UCSD-AML1 (cell line): ENCODE measurements around the gene PTCHD1.
A peak's percentile ranks its signal among the peaks of the same experiment; 100 is the strongest.

Experiments used
- DNase-seq: peaks from one replicate; lab custom pipeline; 2025; ENCODE audit not compliant: unreplicated experiment; lab: John Stamatoyannopoulos, UW

PTCHD1 gene

GRCh38 chrX:23334848-23335599 lies at the start of gene PTCHD1:
TSS of gene PTCHD1 (plus strand) at chrX:23334849. CDS start at chrX:23334876, 27 bp downstream.
- DNase-seq: no peak

GRCh38 chrX:23286731-23287130 lies 47.9 kb upstream of the PTCHD1 start:
- DNase-seq: no peak

- no peak for DNase-seq
Observed at GRCh38 chrX:23287191-23287725, 47.4 kb upstream of the PTCHD1 start.

- DNase-seq: no peak
Observed at GRCh38 chrX:23292354-23292987, 42.2 kb upstream of the PTCHD1 start.

- DNase-seq: no peak
Observed at GRCh38 chrX:23292988-23293651, 41.5 kb upstream of the PTCHD1 start.

- DNase-seq: no peak
Observed at GRCh38 chrX:23304881-23305280, 29.8 kb upstream of the PTCHD1 start.

GRCh38 chrX:23311731-23312130 lies 22.9 kb upstream of the PTCHD1 start:
- DNase-seq: no peak

- DNase-seq: no peak
Observed at GRCh38 chrX:23312136-23312535, 22.5 kb upstream of the PTCHD1 start.

GRCh38 chrX:23317799-23318724 lies 16.6 kb upstream of the PTCHD1 start:
- peak; percentile 52 for DNase-seq

- DNase-seq: no peak
Observed at GRCh38 chrX:23327104-23327503, 7.5 kb upstream of the PTCHD1 start.

- DNase-seq: no peak
Observed at GRCh38 chrX:23331701-23332100, 2.9 kb upstream of the PTCHD1 start.

GRCh38 chrX:23332101-23332887 lies 2.4 kb upstream of the PTCHD1 start:
- DNase-seq: no peak

GRCh38 chrX:23332888-23333821 lies 1.5 kb upstream of the PTCHD1 start:
- DNase-seq: no peak

- DNase-seq: no peak
Observed at GRCh38 chrX:23333842-23334520, 668 bp upstream of the PTCHD1 start.

- no peak for DNase-seq
Observed at GRCh38 chrX:23334521-23334847, 165 bp upstream of the PTCHD1 start.

GRCh38 chrX:23338334-23338733 lies 3.7 kb downstream of the PTCHD1 start:
- DNase-seq: no peak

- no peak for DNase-seq
Observed at GRCh38 chrX:23341452-23341851, 6.8 kb downstream of the PTCHD1 start.

- DNase-seq: no peak
Observed at GRCh38 chrX:23344238-23344903, 9.7 kb downstream of the PTCHD1 start.
